WTC11 (cell line): ENCODE results near the gene MAP1A. TPM values are rescaled to one million over a fixed set of nuclear protein-coding genes. Genes with fewer than 3 reads are reported as not detected.

Experiments used
- ATAC-seq: fragments of 200-7000 bp; cut with Tn5 transposase; 2 replicates; pipeline ENCODE4 v1.10.0; 2021; ENCODE audit warnings: mild to moderate bottlenecking, moderate library complexity
- CTCF ChIA-PET: fragments of 300-600 bp; sonication (Branson Sonifier 250); formaldehyde crosslinking; loops from one replicate; lab custom pipeline; 2021; ENCODE audit warnings: antibody characterized with exemption; lab: Charles Lee
- POLR2A ChIA-PET: fragments of 350-600 bp; sonication (Branson Sonifier 250); formaldehyde crosslinking; loops from one replicate; lab custom pipeline; 2021; ENCODE audit warnings: antibody characterized with exemption; lab: Charles Lee
- DNase-seq: peaks from one replicate; pipeline ENCODE4 v3.0.0; 2021; ENCODE audit warnings: low spot score
- H3K27ac Mint-ChIP-seq: 2 replicates; pipeline ENCODE4 v1.8.0; 2021; ENCODE audit warnings: mixed read lengths
- H3K27me3 Mint-ChIP-seq: 2 replicates; pipeline ENCODE4 v1.8.0; 2021; ENCODE audit warnings: low read depth, mild to moderate bottlenecking, moderate library complexity, mixed read lengths
- H3K36me3 Mint-ChIP-seq: 2 replicates; pipeline ENCODE4 v1.8.0; 2021; ENCODE audit warnings: mixed read lengths
- H3K4me1 Mint-ChIP-seq: 2 replicates; pipeline ENCODE4 v1.8.0; 2022; ENCODE audit warnings: mixed read lengths
- H3K4me3 Mint-ChIP-seq: 2 replicates; pipeline ENCODE4 v1.8.0; 2021; ENCODE audit warnings: mild to moderate bottlenecking, moderate library complexity, mixed read lengths
- H3K9me3 Mint-ChIP-seq: 2 replicates; pipeline ENCODE4 v1.8.0; 2021; ENCODE audit warnings: mixed read lengths
- FOXJ3 ChIP-seq: sonication (generic); formaldehyde crosslinking; IDR thresholded peaks from 2 replicates; pipeline ENCODE4 v1.9.0; 2021; ENCODE audit warnings: missing genetic modification reagents, mild to moderate bottlenecking, borderline replicate concordance
- FOXP1 ChIP-seq: sonication (generic); formaldehyde crosslinking; IDR thresholded peaks from 2 replicates; pipeline ENCODE4 v1.8.0; 2022; ENCODE audit warnings: missing genetic modification reagents, mild to moderate bottlenecking, moderate library complexity, borderline replicate concordance
- GABPB1 ChIP-seq: sonication (generic); formaldehyde crosslinking; IDR thresholded peaks from 2 replicates; pipeline ENCODE4 v1.8.1; 2023; ENCODE audit warnings: mild to moderate bottlenecking, missing genetic modification reagents
- JUN ChIP-seq: sonication (generic); formaldehyde crosslinking; IDR thresholded peaks from 2 replicates; pipeline ENCODE4 v1.8.0; 2023; ENCODE audit warnings: mild to moderate bottlenecking, missing genetic modification reagents
- MXD4 ChIP-seq: fragments of 250-450 bp; sonication (Bioruptor Pico); IDR thresholded peaks from 2 replicates; pipeline ENCODE4 v1.8.0; 2021; ENCODE audit warnings: mild to moderate bottlenecking, moderate library complexity, borderline replicate concordance
- NFE2L1 ChIP-seq: sonication (generic); formaldehyde crosslinking; IDR thresholded peaks from 2 replicates; pipeline ENCODE4 v1.8.1; 2023; ENCODE audit warnings: missing genetic modification reagents
- NFYB ChIP-seq: sonication (generic); formaldehyde crosslinking; conservative IDR thresholded peaks from 2 replicates; pipeline ENCODE4 v1.8.0; 2022; ENCODE audit warnings: low read depth, missing genetic modification reagents
- NR2C2 ChIP-seq: sonication (generic); formaldehyde crosslinking; IDR thresholded peaks from 2 replicates; pipeline ENCODE4 v1.8.0; 2022; ENCODE audit warnings: mild to moderate bottlenecking, missing genetic modification reagents
- TCF7 ChIP-seq: sonication (generic); formaldehyde crosslinking; IDR thresholded peaks from 2 replicates; pipeline ENCODE4 v1.8.0; 2022; ENCODE audit warnings: mild to moderate bottlenecking, low read depth, missing genetic modification reagents, moderate library complexity
- ZNF121 ChIP-seq: sonication (generic); formaldehyde crosslinking; IDR thresholded peaks from 2 replicates; pipeline ENCODE4 v1.8.0; 2023; ENCODE audit warnings: missing genetic modification reagents
- ZNF263 ChIP-seq: sonication (generic); formaldehyde crosslinking; IDR thresholded peaks from 2 replicates; pipeline ENCODE4 v1.8.1; 2022; ENCODE audit warnings: low read depth, mild to moderate bottlenecking, moderate library complexity, missing genetic modification reagents
- ZNF671 ChIP-seq: fragments of 250-450 bp; sonication (Bioruptor Pico); IDR thresholded peaks from 2 replicates; pipeline ENCODE4 v1.8.0; 2021; ENCODE audit warnings: mild to moderate bottlenecking
- total RNA-seq: library from RNA; stranded (reverse); gene quantifications from 3 replicates; pipeline ENCODE4 v1.2.3, GENCODE V29; 2021
- TF ChIP-seq, protein P1 (sequence below): sonication (generic); formaldehyde crosslinking; IDR thresholded peaks from 2 replicates; pipeline ENCODE4 v1.8.1; 2023; ENCODE audit warnings: mild to moderate bottlenecking, moderate library complexity, missing genetic modification reagents
- TF ChIP-seq, protein P2 (sequence below): sonication (generic); formaldehyde crosslinking; conservative IDR thresholded peaks from 2 replicates; pipeline ENCODE4 v1.8.1; 2023; ENCODE audit warnings: mild to moderate bottlenecking, low read depth, missing genetic modification reagents, moderate library complexity
- TF ChIP-seq, protein P3 (sequence below): sonication (generic); formaldehyde crosslinking; IDR thresholded peaks from 2 replicates; pipeline ENCODE4 v1.8.0; 2022; ENCODE audit warnings: missing genetic modification reagents
- TF ChIP-seq, protein P4 (sequence below): sonication (generic); formaldehyde crosslinking; IDR thresholded peaks from 2 replicates; pipeline ENCODE4 v1.8.0; 2022; ENCODE audit warnings: mild to moderate bottlenecking, missing genetic modification reagents
- TF ChIP-seq, protein P5 (sequence below): sonication (generic); formaldehyde crosslinking; IDR thresholded peaks from 2 replicates; pipeline ENCODE4 v1.8.0; 2023; ENCODE audit warnings: mild to moderate bottlenecking, missing genetic modification reagents
- TF ChIP-seq, protein P6 (sequence below): fragments of 250-450 bp; sonication (Bioruptor Pico); IDR thresholded peaks from 2 replicates; pipeline ENCODE4 v1.9.0; 2021; ENCODE audit warnings: mild to moderate bottlenecking
- TF ChIP-seq, protein P7 (sequence below): sonication (generic); formaldehyde crosslinking; IDR thresholded peaks from 2 replicates; pipeline ENCODE4 v1.8.1; 2022; ENCODE audit warnings: low read depth, missing genetic modification reagents, borderline replicate concordance

The MAP1A gene
- total RNA-seq, 1 experiment from 2014 or later, result 2.2 TPM

DNA sequence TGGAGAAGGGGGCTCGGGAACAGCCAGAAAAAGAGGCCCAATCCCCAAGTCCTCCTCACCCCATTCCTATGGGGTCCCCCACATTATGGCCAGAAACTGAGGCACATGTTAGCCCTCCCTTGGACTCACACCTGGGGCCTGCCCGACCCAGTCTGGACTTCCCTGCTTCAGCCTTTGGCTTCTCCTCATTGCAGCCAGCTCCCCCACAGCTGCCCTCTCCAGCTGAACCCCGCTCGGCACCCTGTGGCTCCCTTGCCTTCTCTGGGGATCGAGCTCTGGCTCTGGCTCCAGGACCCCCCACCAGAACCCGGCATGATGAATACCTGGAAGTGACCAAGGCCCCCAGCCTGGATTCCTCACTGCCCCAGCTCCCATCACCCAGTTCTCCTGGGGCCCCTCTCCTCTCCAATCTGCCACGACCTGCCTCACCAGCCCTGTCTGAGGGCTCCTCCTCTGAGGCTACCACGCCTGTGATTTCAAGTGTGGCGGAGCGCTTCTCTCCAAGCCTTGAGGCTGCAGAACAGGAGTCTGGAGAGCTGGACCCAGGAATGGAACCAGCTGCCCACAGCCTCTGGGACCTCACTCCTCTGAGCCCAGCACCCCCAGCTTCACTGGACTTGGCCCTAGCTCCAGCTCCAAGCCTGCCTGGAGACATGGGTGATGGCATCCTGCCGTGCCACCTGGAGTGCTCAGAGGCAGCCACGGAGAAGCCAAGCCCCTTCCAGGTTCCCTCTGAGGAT lies 10.6 kb downstream of the MAP1A start (continued):
- TF ChIP-seq, protein P1, sequence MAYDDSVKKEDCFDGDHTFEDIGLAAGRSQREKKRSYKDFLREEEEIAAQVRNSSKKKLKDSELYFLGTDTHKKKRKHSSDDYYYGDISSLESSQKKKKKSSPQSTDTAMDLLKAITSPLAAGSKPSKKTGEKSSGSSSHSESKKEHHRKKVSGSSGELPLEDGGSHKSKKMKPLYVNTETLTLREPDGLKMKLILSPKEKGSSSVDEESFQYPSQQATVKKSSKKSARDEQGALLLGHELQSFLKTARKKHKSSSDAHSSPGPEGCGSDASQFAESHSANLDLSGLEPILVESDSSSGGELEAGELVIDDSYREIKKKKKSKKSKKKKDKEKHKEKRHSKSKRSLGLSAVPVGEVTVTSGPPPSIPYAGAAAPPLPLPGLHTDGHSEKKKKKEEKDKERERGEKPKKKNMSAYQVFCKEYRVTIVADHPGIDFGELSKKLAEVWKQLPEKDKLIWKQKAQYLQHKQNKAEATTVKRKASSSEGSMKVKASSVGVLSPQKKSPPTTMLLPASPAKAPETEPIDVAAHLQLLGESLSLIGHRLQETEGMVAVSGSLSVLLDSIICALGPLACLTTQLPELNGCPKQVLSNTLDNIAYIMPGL (CRISPR knock-in tag), result no peak
- TF ChIP-seq NR2C2 (CRISPR knock-in tag) (no peak), FOXP1 (CRISPR knock-in tag) (no peak)

DNA sequence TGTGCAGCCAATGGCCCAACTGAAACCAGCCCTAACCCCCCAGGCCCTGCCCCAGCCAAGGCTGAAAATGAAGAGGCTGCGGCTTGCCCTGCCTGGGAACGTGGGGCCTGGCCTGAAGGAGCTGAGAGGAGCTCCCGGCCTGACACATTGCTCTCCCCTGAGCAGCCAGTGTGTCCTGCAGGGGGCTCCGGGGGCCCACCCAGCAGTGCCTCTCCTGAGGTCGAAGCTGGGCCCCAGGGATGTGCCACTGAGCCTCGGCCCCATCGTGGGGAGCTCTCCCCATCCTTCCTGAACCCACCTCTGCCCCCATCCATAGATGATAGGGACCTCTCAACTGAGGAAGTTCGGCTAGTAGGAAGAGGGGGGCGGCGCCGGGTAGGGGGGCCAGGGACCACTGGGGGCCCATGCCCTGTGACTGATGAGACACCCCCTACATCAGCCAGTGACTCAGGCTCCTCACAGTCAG lies 11.2 kb downstream of the MAP1A start:
- no peaks in the 10 kb centered on the region; the same call in 1 of the 2 replicates for H3K27me3 Mint-ChIP-seq
- no peak for TF ChIP-seq ZNF671 (CRISPR knock-in tag)
- TF ChIP-seq GABPB1 (CRISPR knock-in tag), result no peak
- TF ChIP-seq FOXJ3 (CRISPR knock-in tag), result no peak
- no peak for TF ChIP-seq NFE2L1 (CRISPR knock-in tag)
- TF ChIP-seq NFYB (CRISPR knock-in tag), result no peak
- TF ChIP-seq MXD4 (CRISPR knock-in tag), result no peak
- peaks cover 21% of the 10 kb centered on the region for H3K4me1 Mint-ChIP-seq
- no peaks in the 10 kb centered on the region for H3K36me3 Mint-ChIP-seq
- CTCF ChIA-PET, result interaction anchor here (0.8 to 1.7 kb wide), 4 partner anchors 14 to 24 kb away, joined by 3 to 9 read pairs (median 4); no protein-coding TSS in a partner anchor
- POLR2A ChIA-PET, result no interaction called here
- H3K4me3 Mint-ChIP-seq, result no peak overlapping the region
- H3K27ac Mint-ChIP-seq, result no peak overlapping the region
- no peak for DNase-seq
- no peaks in the 10 kb centered on the region for H3K9me3 Mint-ChIP-seq
- ATAC-seq, result no peak

DNA sequence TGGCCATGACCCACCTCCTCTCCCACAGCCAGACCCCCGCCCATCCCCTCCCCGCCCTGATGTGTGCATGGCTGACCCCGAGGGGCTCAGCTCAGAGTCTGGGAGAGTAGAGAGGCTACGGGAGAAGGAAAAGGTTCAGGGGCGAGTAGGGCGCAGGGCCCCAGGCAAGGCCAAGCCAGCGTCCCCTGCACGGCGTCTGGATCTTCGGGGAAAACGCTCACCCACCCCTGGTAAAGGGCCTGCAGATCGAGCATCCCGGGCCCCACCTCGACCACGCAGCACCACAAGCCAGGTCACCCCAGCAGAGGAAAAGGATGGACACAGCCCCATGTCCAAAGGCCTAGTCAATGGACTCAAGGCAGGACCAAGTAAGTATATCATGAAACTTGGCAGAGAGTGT lies 11.7 kb downstream of the MAP1A start:
- ChIA-PET POLR2A (no interaction called here), CTCF (interaction anchor here (0.8 to 1.7 kb wide), 4 partner anchors 13 to 23 kb away, joined by 3 to 9 read pairs (median 4); no protein-coding TSS in a partner anchor)
- no peak for DNase-seq
- no peaks in the 10 kb centered on the region; the same call in 1 of the 2 replicates for H3K27me3 Mint-ChIP-seq
- no peaks in the 10 kb centered on the region for H3K9me3 Mint-ChIP-seq
- no peaks in the 10 kb centered on the region for H3K36me3 Mint-ChIP-seq
- ATAC-seq, result no peak
- H3K27ac Mint-ChIP-seq, result no peak overlapping the region
- H3K4me3 Mint-ChIP-seq, result no peak overlapping the region
- peaks cover 21% of the 10 kb centered on the region for H3K4me1 Mint-ChIP-seq
- TF ChIP-seq, protein P2, sequence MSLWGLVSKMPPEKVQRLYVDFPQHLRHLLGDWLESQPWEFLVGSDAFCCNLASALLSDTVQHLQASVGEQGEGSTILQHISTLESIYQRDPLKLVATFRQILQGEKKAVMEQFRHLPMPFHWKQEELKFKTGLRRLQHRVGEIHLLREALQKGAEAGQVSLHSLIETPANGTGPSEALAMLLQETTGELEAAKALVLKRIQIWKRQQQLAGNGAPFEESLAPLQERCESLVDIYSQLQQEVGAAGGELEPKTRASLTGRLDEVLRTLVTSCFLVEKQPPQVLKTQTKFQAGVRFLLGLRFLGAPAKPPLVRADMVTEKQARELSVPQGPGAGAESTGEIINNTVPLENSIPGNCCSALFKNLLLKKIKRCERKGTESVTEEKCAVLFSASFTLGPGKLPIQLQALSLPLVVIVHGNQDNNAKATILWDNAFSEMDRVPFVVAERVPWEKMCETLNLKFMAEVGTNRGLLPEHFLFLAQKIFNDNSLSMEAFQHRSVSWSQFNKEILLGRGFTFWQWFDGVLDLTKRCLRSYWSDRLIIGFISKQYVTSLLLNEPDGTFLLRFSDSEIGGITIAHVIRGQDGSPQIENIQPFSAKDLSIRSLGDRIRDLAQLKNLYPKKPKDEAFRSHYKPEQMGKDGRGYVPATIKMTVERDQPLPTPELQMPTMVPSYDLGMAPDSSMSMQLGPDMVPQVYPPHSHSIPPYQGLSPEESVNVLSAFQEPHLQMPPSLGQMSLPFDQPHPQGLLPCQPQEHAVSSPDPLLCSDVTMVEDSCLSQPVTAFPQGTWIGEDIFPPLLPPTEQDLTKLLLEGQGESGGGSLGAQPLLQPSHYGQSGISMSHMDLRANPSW (CRISPR knock-in tag), result no peak
- TF ChIP-seq ZNF263 (CRISPR knock-in tag) (no peak), TCF7 (CRISPR knock-in tag) (no peak), JUN (CRISPR knock-in tag) (no peak), ZNF121 (no peak)
- TF ChIP-seq, protein P3, sequence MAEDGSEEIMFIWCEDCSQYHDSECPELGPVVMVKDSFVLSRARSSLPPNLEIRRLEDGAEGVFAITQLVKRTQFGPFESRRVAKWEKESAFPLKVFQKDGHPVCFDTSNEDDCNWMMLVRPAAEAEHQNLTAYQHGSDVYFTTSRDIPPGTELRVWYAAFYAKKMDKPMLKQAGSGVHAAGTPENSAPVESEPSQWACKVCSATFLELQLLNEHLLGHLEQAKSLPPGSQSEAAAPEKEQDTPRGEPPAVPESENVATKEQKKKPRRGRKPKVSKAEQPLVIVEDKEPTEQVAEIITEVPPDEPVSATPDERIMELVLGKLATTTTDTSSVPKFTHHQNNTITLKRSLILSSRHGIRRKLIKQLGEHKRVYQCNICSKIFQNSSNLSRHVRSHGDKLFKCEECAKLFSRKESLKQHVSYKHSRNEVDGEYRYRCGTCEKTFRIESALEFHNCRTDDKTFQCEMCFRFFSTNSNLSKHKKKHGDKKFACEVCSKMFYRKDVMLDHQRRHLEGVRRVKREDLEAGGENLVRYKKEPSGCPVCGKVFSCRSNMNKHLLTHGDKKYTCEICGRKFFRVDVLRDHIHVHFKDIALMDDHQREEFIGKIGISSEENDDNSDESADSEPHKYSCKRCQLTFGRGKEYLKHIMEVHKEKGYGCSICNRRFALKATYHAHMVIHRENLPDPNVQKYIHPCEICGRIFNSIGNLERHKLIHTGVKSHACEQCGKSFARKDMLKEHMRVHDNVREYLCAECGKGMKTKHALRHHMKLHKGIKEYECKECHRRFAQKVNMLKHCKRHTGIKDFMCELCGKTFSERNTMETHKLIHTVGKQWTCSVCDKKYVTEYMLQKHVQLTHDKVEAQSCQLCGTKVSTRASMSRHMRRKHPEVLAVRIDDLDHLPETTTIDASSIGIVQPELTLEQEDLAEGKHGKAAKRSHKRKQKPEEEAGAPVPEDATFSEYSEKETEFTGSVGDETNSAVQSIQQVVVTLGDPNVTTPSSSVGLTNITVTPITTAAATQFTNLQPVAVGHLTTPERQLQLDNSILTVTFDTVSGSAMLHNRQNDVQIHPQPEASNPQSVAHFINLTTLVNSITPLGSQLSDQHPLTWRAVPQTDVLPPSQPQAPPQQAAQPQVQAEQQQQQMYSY (CRISPR knock-in tag), result no peak
- TF ChIP-seq, protein P4, sequence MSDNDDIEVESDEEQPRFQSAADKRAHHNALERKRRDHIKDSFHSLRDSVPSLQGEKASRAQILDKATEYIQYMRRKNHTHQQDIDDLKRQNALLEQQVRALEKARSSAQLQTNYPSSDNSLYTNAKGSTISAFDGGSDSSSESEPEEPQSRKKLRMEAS (CRISPR knock-in tag), result no peak
- TF ChIP-seq, protein P5, sequence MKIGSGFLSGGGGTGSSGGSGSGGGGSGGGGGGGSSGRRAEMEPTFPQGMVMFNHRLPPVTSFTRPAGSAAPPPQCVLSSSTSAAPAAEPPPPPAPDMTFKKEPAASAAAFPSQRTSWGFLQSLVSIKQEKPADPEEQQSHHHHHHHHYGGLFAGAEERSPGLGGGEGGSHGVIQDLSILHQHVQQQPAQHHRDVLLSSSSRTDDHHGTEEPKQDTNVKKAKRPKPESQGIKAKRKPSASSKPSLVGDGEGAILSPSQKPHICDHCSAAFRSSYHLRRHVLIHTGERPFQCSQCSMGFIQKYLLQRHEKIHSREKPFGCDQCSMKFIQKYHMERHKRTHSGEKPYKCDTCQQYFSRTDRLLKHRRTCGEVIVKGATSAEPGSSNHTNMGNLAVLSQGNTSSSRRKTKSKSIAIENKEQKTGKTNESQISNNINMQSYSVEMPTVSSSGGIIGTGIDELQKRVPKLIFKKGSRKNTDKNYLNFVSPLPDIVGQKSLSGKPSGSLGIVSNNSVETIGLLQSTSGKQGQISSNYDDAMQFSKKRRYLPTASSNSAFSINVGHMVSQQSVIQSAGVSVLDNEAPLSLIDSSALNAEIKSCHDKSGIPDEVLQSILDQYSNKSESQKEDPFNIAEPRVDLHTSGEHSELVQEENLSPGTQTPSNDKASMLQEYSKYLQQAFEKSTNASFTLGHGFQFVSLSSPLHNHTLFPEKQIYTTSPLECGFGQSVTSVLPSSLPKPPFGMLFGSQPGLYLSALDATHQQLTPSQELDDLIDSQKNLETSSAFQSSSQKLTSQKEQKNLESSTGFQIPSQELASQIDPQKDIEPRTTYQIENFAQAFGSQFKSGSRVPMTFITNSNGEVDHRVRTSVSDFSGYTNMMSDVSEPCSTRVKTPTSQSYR, result no peak
- TF ChIP-seq, protein P6, sequence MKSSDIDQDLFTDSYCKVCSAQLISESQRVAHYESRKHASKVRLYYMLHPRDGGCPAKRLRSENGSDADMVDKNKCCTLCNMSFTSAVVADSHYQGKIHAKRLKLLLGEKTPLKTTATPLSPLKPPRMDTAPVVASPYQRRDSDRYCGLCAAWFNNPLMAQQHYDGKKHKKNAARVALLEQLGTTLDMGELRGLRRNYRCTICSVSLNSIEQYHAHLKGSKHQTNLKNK (CRISPR knock-in tag), result no peak
- TF ChIP-seq, protein P7, sequence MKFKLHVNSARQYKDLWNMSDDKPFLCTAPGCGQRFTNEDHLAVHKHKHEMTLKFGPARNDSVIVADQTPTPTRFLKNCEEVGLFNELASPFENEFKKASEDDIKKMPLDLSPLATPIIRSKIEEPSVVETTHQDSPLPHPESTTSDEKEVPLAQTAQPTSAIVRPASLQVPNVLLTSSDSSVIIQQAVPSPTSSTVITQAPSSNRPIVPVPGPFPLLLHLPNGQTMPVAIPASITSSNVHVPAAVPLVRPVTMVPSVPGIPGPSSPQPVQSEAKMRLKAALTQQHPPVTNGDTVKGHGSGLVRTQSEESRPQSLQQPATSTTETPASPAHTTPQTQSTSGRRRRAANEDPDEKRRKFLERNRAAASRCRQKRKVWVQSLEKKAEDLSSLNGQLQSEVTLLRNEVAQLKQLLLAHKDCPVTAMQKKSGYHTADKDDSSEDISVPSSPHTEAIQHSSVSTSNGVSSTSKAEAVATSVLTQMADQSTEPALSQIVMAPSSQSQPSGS, result no peak
